Hepatic stellate cell (primary cell): ENCODE measurements around the gene NDFIP2.

ENCODE experiments used
- DNase-seq: peaks from one replicate; pipeline ENCODE4 v3.0.0; 2011; ENCODE audit warnings: low spot score

Gene NDFIP2

GRCh38 chr13:79497064-79497463, 16.1 kb downstream of the NDFIP2 start:
- DNase-seq, result no peak

GRCh38 chr13:79497852-79498251, 16.9 kb downstream of the NDFIP2 start:
- DNase-seq, result no peak

- DNase-seq, result no peak
These were observed 19.9 kb downstream of the NDFIP2 start for GRCh38 chr13:79500829-79501228.

DNA sequence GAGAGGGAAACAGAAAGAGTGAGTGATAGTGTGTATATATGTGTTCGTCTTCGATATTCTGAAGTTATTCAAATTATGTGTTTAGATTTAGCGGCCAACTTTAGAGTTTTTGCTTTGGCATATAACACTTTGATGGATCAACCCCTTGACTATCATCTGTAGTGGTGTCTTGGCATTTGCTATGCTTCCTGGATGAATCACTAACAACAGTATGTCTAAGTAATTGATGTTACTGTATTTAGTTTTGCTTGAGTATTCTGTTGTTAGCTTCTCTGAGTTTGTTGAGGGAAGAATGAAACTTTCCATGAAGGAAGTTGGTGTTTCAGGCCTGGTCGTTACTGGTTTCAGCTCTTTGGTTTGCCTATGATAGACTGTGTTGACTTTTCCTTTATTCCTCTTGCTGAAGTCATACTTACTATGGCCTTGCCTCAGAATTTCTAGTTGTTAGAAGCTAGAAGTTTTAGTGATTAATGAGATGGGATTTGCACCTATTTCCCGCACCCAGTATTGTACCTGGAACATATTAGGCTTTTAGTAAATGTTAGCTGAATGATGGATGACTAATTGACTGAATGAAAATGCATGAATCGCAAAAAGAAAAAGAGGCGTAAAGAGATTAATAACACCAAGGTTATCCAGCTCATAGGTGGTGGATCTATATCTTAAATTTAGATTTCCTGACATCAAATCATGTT, 20.7 kb downstream of the NDFIP2 start:
- no peak for DNase-seq

GRCh38 chr13:79502859-79503468, 22.0 kb downstream of the NDFIP2 start:
- DNase-seq, result no peak

DNA sequence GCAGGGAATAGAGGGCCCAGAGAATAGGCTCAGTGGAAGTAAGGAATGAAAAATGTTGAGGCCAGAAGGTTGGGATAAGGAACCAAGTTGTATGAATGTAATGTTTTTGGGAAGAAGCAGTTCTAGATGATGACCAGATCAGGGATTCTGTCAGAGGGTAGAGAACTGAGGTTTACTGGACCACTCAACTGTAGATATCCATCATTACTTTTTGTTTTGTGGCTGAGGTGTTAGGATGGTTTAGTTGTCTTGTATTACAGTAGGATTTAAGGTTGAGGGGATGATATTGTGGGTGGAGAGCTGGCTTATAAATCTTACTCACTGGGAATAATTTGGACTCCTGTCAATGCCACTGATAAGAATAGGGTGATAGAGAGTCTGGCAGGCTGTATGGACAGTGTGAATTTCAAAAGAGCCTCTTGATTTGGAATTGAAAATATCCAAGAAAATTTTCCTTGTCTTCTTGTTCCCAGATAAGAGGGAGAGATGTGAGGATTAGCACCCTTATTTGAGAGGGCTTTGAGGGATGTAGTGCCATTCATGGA, 22.6 kb downstream of the NDFIP2 start:
- DNase-seq, result no peak

- DNase-seq, result no peak
These were observed 27.4 kb downstream of the NDFIP2 start for GRCh38 chr13:79508224-79508961.

DNA sequence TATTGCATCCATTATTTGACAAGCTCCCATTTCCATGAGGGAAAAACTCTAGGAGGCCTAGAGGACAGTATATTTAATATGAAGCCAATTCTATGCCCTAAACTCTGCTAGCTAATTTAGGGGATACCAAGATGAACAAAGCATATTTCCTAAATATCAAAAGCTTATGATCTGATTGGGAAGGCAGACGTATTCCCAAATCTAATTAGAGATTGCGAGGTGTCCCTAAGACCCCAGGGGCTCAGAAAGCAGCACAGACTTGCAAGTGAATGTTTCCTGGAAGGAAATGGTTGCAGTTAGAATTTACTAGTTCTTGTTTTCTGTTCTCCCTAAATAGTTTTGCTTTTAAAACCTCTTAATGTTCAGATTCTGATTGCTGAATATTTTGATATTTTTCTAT, 30.7 kb downstream of the NDFIP2 start:
- no peak for DNase-seq

DNA sequence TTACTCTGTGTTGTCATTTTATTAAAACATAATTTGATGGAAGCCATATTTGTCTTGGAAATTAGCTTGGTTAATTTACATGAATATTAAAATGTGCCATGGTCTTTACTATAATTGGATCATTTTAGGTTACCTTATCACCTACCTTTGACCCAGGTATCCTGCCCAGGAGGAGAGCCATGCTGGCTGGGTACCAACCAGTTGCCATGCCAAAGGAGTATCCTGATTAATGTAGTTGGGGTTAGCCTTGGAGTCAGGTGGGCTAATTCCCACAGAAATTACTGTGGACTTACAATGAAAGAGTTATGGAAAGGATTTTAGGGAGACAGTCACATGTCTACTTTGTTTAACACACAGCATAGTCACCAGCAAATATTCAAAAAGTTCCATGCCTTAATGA, 32.0 kb downstream of the NDFIP2 start:
- no peak for DNase-seq

- DNase-seq, result no peak
These were observed 35.6 kb downstream of the NDFIP2 start for GRCh38 chr13:79516595-79516994.

DNA sequence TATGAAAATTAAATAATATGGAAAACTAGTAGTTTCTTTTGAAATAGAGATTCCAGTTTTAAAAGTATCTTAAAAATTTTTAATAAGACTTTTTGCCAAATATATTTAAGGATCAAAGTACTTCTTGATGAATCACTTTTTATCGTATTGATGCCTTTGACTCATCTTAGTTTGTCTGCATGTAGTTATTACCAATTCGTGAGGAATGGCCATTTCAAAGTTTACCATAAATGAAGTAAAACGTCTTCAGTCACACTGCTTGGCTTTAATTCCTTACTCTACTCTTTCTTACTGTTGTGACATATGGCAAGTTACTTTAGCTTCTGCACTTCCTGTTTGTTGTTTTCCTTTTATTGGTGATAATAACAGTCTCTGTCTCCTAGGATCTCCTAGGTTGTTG, 38.3 kb downstream of the NDFIP2 start:
- DNase-seq, result no peak

DNA sequence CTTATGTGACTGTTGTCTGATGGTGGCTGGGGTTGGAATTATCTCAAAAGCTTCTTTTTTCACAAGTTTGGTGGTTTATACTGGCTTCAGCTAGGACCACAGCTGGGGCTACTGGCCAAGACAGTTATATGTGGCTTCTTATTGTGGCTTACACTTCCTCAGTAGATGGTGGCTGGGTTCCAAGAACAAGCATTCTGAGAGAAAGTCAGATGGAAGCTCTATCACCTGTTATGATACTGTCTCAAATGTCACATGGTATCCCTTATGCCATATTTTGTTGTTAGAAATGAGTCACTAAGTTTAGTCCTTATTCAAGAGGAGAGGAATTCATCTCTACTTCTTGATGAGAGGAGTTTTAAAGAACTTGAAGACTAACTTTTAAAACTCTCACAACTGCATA, 41.6 kb downstream of the NDFIP2 start:
- DNase-seq, result no peak

DNA sequence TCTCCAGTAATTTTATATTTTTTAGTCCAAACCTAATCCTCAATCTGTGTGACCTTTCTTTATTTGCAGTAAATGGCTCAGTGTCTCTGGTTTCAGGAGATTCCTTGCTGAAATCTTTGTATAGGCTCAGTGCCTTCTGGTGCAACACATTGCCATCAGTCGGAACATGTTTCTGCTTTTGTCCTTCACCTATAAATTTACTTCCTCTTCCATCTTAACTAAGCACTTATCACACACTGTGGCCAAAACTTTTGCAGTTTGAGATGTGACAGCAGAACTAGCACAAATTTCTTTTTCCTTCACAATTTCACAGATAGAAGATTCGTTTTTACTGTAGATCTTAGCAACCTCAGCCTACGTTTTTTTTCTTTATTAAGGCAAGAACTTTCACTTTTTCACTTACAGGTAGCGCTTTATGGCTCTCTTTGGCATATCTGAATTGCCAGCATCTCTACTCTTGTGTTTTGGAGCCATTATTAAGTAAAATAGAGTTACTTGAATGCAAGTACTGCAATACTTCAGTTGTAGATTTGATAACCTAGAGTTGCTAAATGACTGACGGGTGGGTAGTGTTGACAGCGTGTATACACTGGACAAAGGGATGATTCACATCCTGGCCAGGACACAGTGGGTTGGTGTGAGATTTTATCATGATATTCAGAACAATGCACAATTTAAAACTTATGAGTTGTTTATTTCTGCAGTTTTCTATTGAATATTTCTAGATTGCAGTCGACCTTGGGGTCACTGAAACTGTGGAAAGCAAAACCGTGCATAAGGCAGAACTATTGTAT, 44.3 kb downstream of the NDFIP2 start:
- no peak for DNase-seq

DNA sequence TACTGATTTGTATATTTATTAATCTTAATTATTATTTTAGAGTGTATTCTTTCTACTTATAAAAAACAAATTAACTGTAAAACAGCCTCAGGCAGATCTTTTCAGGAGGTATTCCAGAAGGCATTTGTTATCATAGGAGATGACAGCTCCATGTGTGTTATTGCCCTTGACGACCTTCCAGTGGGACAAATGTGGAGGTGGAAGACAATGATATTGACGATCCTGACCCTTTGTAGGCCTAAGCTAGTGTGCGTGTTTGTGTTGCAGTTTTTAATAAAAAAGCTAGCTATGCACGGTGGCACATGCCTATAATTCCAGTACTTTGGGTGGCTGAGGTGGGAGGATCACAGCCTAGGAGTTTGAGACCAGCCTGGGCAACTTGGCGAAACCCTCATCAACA, 46.7 kb downstream of the NDFIP2 start:
- no peak for DNase-seq

- no peak for DNase-seq
These were observed 47.4 kb downstream of the NDFIP2 start for GRCh38 chr13:79528356-79528755.

DNA sequence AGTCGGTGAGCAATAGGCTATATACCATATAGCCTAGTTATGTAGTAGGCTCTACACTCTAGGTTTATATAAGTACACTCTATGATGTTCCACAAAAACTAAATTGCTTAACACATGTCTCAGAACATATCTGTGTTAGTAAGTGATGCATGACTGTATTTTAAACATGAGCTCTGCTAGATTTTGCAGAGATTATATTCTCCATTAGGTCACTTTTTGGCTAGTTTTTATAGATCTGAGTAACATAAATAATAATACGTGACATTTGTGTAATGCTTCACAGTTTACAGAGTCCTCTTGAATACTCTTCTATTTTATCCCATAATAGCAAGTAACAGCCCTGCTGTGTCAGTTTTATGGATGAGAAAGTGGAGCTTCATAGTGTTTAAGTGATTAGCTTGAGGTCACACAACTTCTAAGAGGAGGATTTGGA, 47.8 kb downstream of the NDFIP2 start:
- no peak for DNase-seq

DNA sequence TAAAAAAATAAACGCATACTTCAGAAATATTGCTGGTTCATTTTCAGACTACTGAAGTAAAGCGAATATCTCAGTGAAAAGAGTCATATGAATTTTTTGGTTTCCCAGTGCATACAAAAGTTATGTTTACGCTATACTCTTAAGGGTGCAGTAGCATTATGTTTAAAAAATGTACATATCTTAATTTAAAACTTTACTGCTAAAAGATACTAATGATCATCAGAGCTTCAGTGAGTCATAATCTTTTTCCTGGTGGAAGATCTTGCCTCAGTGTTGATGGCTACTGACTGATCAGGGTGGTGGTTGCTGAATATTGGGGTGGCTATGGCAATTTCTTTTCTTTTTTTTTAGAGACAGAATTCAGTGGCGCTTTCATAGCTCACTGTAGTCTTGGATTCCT, 48.9 kb downstream of the NDFIP2 start:
- no peak for DNase-seq

DNA sequence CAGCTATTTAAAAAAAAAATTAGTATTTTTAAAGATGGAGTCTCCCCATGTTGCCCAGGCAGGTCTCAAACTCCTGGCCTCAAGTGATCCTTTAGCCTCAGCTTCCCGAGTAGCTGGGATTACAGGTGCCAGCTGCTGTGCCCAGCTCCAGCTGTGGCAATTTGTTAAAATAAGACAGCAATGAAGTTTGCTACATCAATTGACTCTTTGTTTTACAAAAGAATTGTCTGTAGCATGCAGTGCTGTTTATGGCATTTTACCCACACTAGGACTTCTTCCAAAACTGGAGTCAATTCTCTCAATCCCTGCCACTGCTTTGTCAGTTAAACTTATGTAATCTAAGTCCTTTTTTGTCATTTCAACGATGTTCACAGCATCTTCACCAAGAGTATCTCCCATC, 49.3 kb downstream of the NDFIP2 start:
- no peak for DNase-seq

GRCh38 chr13:79531542-79532254, 50.7 kb downstream of the NDFIP2 start:
- DNase-seq, result no peak

DNA sequence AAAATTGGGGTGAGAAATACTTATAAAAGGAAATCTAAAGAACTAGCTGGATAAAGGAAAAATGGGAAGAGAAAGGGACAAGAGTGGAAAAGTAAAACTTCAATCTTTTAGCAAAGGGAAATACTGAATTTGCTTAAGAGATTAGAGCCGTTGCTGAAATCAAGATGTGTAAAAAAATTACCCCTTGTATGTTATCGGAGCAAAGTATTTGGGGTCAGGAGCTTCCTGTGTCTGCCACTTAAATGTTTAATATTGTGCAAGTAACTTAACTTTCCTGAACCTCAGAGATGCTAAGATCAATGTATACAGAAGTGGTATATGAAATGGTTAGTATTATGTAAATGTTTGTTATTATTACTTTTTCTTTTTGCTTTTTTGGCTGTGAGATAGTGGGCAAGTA, 51.6 kb downstream of the NDFIP2 start:
- no peak for DNase-seq

- DNase-seq, result peak; percentile 15
These were observed 52.9 kb downstream of the NDFIP2 start for GRCh38 chr13:79533781-79534400.
